ENCODE measurements around the gene VMP1.

DNA sequence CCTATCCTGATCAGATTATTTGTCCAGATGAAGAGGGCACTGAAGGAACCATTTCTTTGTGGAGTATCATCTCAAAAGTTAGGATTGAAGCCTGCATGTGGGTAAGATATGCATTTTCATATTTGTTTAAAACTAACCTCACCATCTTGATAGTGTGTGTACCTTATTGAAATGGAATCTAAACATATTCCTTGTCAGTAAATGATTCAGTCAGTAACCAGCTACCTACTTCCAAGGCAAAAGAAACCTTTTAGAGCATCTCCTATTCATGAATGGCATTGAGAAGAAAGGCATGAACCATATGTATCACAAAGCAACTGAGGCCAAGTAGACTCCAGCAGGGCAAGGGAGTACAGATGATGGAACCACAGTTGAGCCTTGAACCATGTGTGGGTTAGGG lies 57.6 kb downstream of the VMP1 start:
- TF ChIP-seq, protein P1, sequence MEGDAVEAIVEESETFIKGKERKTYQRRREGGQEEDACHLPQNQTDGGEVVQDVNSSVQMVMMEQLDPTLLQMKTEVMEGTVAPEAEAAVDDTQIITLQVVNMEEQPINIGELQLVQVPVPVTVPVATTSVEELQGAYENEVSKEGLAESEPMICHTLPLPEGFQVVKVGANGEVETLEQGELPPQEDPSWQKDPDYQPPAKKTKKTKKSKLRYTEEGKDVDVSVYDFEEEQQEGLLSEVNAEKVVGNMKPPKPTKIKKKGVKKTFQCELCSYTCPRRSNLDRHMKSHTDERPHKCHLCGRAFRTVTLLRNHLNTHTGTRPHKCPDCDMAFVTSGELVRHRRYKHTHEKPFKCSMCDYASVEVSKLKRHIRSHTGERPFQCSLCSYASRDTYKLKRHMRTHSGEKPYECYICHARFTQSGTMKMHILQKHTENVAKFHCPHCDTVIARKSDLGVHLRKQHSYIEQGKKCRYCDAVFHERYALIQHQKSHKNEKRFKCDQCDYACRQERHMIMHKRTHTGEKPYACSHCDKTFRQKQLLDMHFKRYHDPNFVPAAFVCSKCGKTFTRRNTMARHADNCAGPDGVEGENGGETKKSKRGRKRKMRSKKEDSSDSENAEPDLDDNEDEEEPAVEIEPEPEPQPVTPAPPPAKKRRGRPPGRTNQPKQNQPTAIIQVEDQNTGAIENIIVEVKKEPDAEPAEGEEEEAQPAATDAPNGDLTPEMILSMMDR (conservative IDR thresholded peaks at IDR 0.05; ENCODE audit: low read length), result no peak
- TF ChIP-seq EZH2phosphoT487 (IDR thresholded peaks at IDR 0.05; ENCODE audit: borderline replicate concordance, low read depth, low read length), result no peak

Data from OCI-LY7 (cell line).